ENCODE results near the gene TMPO. TPM values are rescaled to one million over a fixed set of nuclear protein-coding genes. Genes with fewer than 3 reads are reported as not detected.

TMPO gene
- total RNA-seq, 1 experiment from 2014 or later = 176 TPM

DNA sequence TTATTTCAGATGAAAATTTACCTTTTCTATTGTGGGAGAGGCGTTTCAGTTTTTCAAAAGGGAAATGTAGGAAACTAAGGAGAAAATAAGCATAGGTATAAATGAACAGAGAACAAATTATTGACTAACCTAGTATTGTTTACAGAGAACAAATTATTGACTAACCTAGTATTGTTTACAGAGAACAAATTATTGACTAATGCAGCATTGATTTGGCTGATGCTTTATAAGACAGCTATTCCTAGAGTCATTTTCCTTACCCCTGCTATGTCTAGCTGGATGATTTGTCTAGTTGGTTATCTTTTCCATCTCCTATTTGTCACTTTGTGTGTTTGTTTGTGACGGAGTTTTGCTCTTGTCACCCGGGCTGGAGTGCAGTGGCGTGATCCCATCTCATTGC lies 22.6 kb downstream of the TMPO start:
- Mint-ChIP-seq H3K9me3 (no peaks in the 10 kb centered on the region), H3K4me1 (peaks cover 8% of the 10 kb centered on the region), H3K27me3 (ENCODE audit: low read depth) (no peaks in the 10 kb centered on the region), H3K4me3 (no peak overlapping the region), H3K27ac (peak overlapping the region; percentile 62), H3K36me3 (peaks cover 72% of the 10 kb centered on the region)
- TF ChIP-seq MYBL2 (CRISPR knock-in tag; IDR thresholded peaks at IDR 0.05) (no peak), SMAD4 (CRISPR knock-in tag; IDR thresholded peaks at IDR 0.05) (no peak), ZNF425 (CRISPR knock-in tag; conservative IDR thresholded peaks at IDR 0.05) (no peak), GRHL2 (CRISPR knock-in tag; IDR thresholded peaks at IDR 0.05; ENCODE audit: insufficient replicate concordance, severe bottlenecking) (no peak), ATF1 (CRISPR knock-in tag; IDR thresholded peaks at IDR 0.05) (no peak), ESRRA (CRISPR knock-in tag; IDR thresholded peaks at IDR 0.05; ENCODE audit: borderline replicate concordance) (no peak), SP1 (CRISPR knock-in tag; conservative IDR thresholded peaks at IDR 0.05) (no peak), CREB1 (CRISPR knock-in tag; IDR thresholded peaks at IDR 0.05) (no peak), PREB (CRISPR knock-in tag; IDR thresholded peaks at IDR 0.05; ENCODE audit: borderline replicate concordance) (no peak), TEAD1 (CRISPR knock-in tag; IDR thresholded peaks at IDR 0.05) (no peak), FOXP1 (CRISPR knock-in tag; IDR thresholded peaks at IDR 0.05; ENCODE audit: borderline replicate concordance) (no peak), ZNF121 (CRISPR knock-in tag; IDR thresholded peaks at IDR 0.05) (no peak), ZNF671 (CRISPR knock-in tag; IDR thresholded peaks at IDR 0.05) (no peak), AFF4 (CRISPR knock-in tag; IDR thresholded peaks at IDR 0.05; ENCODE audit: borderline replicate concordance) (no peak)
- TF ChIP-seq, protein P1, sequence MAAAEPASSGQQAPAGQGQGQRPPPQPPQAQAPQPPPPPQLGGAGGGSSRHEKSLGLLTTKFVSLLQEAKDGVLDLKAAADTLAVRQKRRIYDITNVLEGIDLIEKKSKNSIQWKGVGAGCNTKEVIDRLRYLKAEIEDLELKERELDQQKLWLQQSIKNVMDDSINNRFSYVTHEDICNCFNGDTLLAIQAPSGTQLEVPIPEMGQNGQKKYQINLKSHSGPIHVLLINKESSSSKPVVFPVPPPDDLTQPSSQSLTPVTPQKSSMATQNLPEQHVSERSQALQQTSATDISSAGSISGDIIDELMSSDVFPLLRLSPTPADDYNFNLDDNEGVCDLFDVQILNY (CRISPR knock-in tag; IDR thresholded peaks at IDR 0.05) = no peak
- TF ChIP-seq, protein P2, sequence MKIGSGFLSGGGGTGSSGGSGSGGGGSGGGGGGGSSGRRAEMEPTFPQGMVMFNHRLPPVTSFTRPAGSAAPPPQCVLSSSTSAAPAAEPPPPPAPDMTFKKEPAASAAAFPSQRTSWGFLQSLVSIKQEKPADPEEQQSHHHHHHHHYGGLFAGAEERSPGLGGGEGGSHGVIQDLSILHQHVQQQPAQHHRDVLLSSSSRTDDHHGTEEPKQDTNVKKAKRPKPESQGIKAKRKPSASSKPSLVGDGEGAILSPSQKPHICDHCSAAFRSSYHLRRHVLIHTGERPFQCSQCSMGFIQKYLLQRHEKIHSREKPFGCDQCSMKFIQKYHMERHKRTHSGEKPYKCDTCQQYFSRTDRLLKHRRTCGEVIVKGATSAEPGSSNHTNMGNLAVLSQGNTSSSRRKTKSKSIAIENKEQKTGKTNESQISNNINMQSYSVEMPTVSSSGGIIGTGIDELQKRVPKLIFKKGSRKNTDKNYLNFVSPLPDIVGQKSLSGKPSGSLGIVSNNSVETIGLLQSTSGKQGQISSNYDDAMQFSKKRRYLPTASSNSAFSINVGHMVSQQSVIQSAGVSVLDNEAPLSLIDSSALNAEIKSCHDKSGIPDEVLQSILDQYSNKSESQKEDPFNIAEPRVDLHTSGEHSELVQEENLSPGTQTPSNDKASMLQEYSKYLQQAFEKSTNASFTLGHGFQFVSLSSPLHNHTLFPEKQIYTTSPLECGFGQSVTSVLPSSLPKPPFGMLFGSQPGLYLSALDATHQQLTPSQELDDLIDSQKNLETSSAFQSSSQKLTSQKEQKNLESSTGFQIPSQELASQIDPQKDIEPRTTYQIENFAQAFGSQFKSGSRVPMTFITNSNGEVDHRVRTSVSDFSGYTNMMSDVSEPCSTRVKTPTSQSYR (CRISPR knock-in tag; IDR thresholded peaks at IDR 0.05) = no peak
- TF ChIP-seq, protein P3, sequence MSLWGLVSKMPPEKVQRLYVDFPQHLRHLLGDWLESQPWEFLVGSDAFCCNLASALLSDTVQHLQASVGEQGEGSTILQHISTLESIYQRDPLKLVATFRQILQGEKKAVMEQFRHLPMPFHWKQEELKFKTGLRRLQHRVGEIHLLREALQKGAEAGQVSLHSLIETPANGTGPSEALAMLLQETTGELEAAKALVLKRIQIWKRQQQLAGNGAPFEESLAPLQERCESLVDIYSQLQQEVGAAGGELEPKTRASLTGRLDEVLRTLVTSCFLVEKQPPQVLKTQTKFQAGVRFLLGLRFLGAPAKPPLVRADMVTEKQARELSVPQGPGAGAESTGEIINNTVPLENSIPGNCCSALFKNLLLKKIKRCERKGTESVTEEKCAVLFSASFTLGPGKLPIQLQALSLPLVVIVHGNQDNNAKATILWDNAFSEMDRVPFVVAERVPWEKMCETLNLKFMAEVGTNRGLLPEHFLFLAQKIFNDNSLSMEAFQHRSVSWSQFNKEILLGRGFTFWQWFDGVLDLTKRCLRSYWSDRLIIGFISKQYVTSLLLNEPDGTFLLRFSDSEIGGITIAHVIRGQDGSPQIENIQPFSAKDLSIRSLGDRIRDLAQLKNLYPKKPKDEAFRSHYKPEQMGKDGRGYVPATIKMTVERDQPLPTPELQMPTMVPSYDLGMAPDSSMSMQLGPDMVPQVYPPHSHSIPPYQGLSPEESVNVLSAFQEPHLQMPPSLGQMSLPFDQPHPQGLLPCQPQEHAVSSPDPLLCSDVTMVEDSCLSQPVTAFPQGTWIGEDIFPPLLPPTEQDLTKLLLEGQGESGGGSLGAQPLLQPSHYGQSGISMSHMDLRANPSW (CRISPR knock-in tag; conservative IDR thresholded peaks at IDR 0.05; ENCODE audit: low read depth) = no peak
- ATAC-seq (no peak), DNase-seq (ENCODE audit: low spot score) (no peak)
- ChIA-PET POLR2A (no interaction called here), CTCF (interaction anchor here (1.3 to 2.6 kb wide), 2 partner anchors 29 to 113 kb away, joined by 3 to 13 read pairs; no protein-coding TSS in a partner anchor)

Data from WTC11 (cell line).